NCI-H510A (cell line): ENCODE measurements around the gene NPHP4.
A peak's percentile ranks its signal among the peaks of the same experiment; 100 is the strongest.

Experiments used
- DNase-seq: peaks from one replicate; lab custom pipeline; 2025; lab: John Stamatoyannopoulos, UW

The NPHP4 gene

GRCh38 chr1:5950201-5950895 lies 41.9 kb downstream of the NPHP4 start:
- no peak for DNase-seq

- no peak for DNase-seq
These were observed 42.5 kb downstream of the NPHP4 start for GRCh38 chr1:5949761-5950100.

DNA sequence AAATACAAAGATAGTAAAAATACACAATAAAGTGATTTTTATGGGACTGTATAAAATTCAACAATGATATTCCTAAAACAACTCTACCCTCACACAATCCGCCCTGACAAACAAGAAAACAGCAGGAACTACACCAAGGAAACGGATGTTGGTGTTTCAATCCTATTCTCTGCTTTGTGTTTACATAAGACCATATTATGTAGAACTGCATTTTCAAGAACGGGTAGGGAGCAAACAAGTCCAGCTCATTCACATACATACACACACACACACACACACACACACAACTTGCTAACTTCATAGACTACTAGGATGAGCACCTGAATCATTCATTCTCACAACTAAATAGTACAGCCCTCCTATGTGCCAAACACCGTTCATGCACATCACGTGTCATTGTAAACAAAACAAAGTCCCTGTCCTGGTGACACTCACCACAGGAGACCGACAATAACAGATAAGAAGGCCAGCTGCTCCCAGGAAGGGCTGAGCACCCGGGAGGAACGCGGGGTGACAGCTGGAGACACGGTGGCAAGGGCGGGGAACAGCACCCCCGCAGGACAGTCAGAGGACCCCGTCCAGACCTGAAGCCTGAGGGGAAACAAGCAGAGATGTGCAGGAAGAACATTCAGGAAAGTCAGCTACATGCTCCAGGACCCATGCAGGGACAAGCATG lies 43.0 kb downstream of the NPHP4 start:
- DNase-seq = peak; percentile 76

DNA sequence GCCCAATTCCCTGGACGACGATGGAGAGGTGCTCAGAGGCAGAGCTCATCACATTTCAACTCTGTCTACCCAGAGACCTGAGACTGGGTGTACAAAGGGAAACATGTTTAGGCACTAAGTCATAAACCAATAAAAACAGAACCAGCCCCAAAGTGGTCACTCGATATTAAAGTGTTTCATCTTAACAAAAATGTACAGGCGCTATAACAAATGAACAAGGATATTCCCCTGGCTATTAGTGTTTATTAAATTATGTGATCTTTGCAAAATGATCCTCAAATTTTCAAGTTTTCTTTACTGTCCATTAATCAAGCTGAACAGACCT lies 43.6 kb downstream of the NPHP4 start:
- no peak for DNase-seq

GRCh38 chr1:5947978-5948680 lies 44.1 kb downstream of the NPHP4 start:
- no peak for DNase-seq

GRCh38 chr1:5947071-5947821 lies 45.0 kb downstream of the NPHP4 start:
- no peak for DNase-seq

- DNase-seq = no peak
These were observed 46.8 kb downstream of the NPHP4 start for GRCh38 chr1:5945445-5945844.

GRCh38 chr1:5944843-5945167 lies 47.4 kb downstream of the NPHP4 start:
- DNase-seq = no peak

DNA sequence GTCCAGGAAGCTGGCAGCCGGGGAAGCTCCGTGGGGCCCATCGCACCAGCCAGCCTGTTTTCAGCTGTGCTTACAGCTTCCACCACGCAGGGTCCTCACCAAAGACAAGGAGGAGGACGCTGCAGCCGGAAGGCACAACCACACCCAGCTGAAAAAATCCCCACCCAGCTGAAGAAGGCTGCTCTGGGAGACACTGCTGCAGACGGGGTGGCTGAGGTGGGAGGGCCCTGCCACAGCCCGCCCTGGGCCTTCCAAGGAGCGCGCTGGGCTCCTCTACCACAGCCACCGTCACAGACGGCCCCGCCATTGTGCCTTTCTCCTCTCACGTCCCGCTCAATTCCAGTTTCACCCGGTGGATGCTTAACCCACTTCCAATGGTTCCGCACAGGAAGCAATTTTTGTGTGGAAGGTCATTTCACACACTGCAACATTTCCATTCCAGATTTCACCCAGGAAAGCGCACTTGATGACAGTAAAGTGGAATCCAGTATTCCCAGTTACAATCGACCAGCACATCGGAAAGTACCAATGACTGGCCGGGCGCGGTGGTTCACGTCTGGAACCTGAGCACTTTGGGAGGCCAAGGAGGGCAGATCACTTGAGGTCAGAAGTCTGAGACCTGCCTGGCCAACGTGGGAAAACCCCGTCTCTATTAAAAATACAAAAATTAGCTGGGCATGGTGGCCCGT lies 47.9 kb downstream of the NPHP4 start:
- no peak for DNase-seq

DNA sequence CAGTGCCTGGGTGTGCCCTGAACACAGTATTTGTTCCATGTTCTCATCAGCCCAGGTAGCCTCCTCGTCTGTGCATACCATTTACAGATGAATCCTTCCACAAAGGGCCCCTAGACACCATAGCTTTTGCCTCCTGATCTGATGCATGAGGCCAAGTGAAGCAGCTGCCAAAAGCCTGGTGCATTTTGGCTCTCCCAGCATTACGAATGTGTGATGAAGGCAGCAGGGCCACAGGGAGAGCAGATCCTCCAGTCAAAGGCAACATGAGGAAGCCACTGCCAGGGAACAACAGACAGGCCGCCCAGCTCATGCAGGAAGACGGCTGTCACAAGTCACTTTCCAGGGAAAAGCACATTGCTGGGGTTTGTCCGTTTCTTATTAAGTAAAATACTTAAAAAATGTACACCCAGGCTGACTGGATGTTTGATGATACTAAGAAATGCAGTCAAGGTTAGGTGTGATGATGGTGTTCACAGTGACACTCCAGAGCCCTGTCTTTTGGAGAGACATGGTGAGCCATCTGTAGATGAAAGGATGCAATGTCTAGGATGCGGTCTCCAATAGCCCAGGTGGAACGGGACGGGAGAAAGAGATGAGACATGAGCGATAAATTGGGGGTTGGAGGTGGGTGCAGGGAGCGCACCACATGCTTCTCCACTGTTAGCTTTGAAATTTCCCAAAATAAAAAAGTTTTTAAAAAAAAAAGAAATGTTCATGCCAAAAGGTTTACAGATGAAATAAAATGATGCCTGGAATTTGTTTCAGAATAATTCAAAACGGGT lies 48.7 kb downstream of the NPHP4 start:
- no peak for DNase-seq

GRCh38 chr1:5941671-5942070 lies 50.6 kb downstream of the NPHP4 start:
- DNase-seq = no peak

DNA sequence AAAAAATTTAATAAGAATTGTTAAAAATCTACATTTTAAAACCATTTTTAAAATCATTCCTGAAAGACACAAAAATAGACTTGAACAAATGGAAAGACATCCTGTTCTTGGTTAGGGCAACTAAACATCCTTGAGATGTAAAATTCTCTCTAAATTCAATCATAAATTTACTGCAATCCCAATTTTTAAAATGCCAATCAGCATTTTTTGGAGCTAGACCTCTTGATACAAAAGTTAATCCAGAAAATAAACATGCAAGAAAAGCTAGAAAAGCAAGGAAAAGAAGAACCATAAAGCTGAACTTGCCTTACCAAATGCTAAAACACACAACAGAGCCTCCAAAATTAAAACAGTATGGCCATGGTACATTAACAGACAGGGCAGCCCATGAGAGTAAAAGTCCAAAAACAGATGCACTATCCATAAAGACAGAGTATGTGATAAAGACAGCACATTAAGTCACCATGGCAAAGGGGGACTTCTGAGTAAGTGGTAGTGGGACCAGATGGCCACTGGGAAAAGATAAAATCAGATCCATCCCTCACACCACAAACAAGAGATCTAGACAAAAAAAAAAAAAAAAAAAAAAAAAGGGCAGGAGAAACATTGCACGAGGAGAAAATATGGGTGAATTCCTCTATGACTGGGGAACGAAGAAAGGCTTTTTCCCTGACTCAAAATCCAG lies 51.4 kb downstream of the NPHP4 start:
- no peak for DNase-seq

GRCh38 chr1:5939271-5940170 lies 52.7 kb downstream of the NPHP4 start:
- no peak for DNase-seq

- DNase-seq = no peak
These were observed 54.1 kb downstream of the NPHP4 start for GRCh38 chr1:5938101-5938646.

GRCh38 chr1:5937373-5937857 lies 54.8 kb downstream of the NPHP4 start:
- no peak for DNase-seq

DNA sequence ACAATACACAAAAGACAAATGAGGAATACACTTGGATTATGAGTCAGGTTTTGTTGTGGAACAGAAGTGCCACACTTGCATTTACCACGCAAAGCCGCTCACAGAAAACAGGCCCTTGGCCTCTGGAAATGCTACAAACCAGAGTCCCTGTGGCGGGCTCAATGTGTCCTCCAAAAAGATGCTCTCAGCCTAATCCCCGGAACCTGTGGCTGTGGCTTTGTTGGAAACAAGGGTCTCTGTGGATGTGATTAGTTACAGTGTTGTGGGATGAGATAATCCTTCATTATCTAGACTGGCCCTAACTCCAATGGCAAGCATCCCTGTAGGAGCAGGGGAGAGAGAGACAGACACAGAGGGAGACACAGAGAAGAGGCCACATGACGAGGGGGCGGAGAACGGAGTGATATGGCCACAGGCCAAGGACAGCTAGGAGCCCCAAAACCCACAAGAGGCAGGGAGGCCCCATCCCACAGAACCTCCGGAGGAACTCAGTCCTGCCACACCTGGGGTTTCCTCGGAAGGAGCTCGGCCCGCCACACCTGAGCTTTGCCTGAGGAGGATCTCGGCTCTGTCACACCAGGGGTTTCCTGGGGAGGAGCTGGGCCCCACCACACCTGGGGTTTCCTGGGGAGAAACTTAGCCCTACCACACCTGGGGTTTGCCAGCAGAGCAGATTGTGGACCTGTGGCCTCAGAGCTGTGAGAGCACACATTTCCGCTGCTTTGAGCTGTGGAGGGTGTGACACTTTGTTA lies 55.4 kb downstream of the NPHP4 start:
- DNase-seq = no peak

DNA sequence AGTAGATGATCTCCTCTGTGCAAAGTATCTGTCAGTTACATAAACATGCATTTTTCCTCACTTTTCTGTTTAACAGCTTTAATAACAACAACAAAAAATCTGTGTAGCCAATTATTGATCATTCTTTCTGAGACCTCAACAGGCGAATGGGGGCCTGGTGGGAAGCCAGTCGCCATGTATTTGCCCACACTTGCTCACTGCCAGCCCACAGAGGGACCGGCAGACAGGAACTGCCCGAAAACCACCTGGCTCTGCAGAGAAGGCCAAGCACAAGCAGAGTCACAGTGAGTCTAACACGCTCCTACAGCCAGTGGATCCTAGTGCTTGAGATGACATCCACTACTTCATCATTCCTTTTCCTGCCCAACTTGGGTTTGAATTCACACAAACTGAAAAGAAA lies 56.1 kb downstream of the NPHP4 start:
- DNase-seq = no peak

DNA sequence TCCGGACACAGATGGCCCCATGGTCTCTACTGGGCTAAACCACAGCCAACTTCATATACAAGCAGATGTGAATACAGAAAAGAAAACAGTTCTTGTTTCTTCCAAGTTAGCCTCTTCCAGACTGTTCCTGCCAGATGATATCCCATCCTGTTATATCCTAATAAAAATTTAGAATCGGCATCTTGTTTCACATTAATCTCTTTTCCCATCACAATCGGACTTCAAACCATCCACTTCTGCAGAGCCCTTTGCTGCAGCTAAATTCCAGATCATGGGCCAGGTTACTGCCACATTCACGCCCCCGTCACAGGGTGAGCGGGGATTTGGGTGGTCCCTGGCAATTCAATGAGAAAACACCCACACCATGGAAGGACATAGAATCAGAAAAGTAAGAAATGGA lies 57.2 kb downstream of the NPHP4 start:
- no peak for DNase-seq
